IMR-90 (cell line): ENCODE measurements around the gene OSGIN1. TPM values are rescaled to one million over a fixed set of nuclear protein-coding genes. Genes with fewer than 3 reads are reported as not detected.

ENCODE experiments used
- ATAC-seq: fragments of 200-7000 bp; cut with Tn5 transposase; 2 replicates; pipeline ENCODE4 v1.9.1; 2020; ENCODE audit warnings: low read depth, mild to moderate bottlenecking, moderate library complexity
- BruUV-seq: library from RNA; stranded (reverse); fragments of 400-500 nt; replicated peaks from 2 replicates; lab custom pipeline; 2021; lab: Mats Ljungman, UMichigan
- CTCF ChIA-PET: fragments of 300-600 bp; formaldehyde crosslinking; extraction: SDS; loops from one replicate; lab custom pipeline; 2021; ENCODE audit warnings: antibody characterized with exemption; lab: Yijun Ruan, JAX
- POLR2A ChIA-PET: fragments of 300-600 bp; sonication (Branson Sonifier 250); formaldehyde crosslinking; loops from one replicate; lab custom pipeline; 2022; ENCODE audit warnings: antibody characterized with exemption; ENCODE audit not compliant: unreplicated experiment; lab: Charles Lee
- DNase-seq: peaks from one replicate; pipeline ENCODE4 v3.0.0; 2013
- H2AFZ ChIP-seq: replicated peaks from 2 replicates; pipeline ENCODE3; 2013; ENCODE audit warnings: low read length, mild to moderate bottlenecking; ENCODE audit not compliant: poor library complexity
- H2AK5ac ChIP-seq: 2 replicates; pipeline ENCODE4 v1.6.1; 2013; ENCODE audit warnings: low read depth, low read length, inconsistent platforms
- H2AK9ac ChIP-seq: replicated peaks from 2 replicates; pipeline ENCODE3; 2013; ENCODE audit warnings: mild to moderate bottlenecking, low read depth, low read length, moderate library complexity; ENCODE audit not compliant: poor library complexity
- H2BK120ac ChIP-seq: 2 replicates; pipeline ENCODE4 v1.6.1; 2013; ENCODE audit warnings: low read depth, low read length, inconsistent platforms
- H2BK15ac ChIP-seq: 3 replicates; pipeline ENCODE4 v1.6.1; 2013; ENCODE audit warnings: low read depth, low read length, inconsistent platforms
- H2BK20ac ChIP-seq: 2 replicates; pipeline ENCODE4 v1.6.1; 2013; ENCODE audit warnings: low read depth, mild to moderate bottlenecking, inconsistent platforms, low read length, moderate library complexity
- H2BK5ac ChIP-seq: 2 replicates; pipeline ENCODE4 v1.6.1; 2013; ENCODE audit warnings: mild to moderate bottlenecking, low read depth, low read length, inconsistent platforms; ENCODE audit not compliant: poor library complexity, severe bottlenecking
- H3K14ac ChIP-seq: replicated peaks from 2 replicates; pipeline ENCODE4 v1.6.1; 2013; ENCODE audit warnings: low read depth, low read length, inconsistent platforms
- H3K18ac ChIP-seq: 2 replicates; pipeline ENCODE4 v1.6.1; 2013; ENCODE audit warnings: low read depth, low read length, control low read depth
- H3K23ac ChIP-seq: 2 replicates; pipeline ENCODE4 v1.6.1; 2013; ENCODE audit warnings: low read depth, low read length, inconsistent platforms
- H3K27ac ChIP-seq: 2 replicates; pipeline ENCODE4 v1.5.1; 2013; ENCODE audit warnings: mild to moderate bottlenecking, control low read depth, low read length; ENCODE audit not compliant: insufficient read depth
- H3K27me3 ChIP-seq: 2 replicates; pipeline ENCODE4 v1.6.1; 2013; ENCODE audit warnings: low read length; ENCODE audit not compliant: control insufficient read depth, insufficient read depth
- H3K36me3 ChIP-seq: 2 replicates; pipeline ENCODE4 v1.6.1; 2013; ENCODE audit warnings: low read length, mixed read lengths; ENCODE audit not compliant: control insufficient read depth, insufficient read depth
- H3K4ac ChIP-seq: 2 replicates; pipeline ENCODE4 v1.6.1; 2013; ENCODE audit warnings: low read depth, low read length, inconsistent platforms
- H3K4me1 ChIP-seq: 2 replicates; pipeline ENCODE4 v1.6.1; 2013; ENCODE audit warnings: low read length, mixed read lengths; ENCODE audit not compliant: control insufficient read depth, insufficient read depth
- H3K4me2 ChIP-seq: 2 replicates; pipeline ENCODE4 v1.6.1; 2013; ENCODE audit warnings: low read depth, mild to moderate bottlenecking, control low read depth, low read length, moderate library complexity
- H3K4me3 ChIP-seq: 2 replicates; pipeline ENCODE4 v1.5.1; 2013; ENCODE audit warnings: low read depth, mild to moderate bottlenecking, control low read depth, low read length, moderate library complexity; ENCODE audit not compliant: insufficient read depth
- H3K56ac ChIP-seq: 2 replicates; pipeline ENCODE4 v1.6.1; 2013; ENCODE audit warnings: low read length, inconsistent platforms; ENCODE audit not compliant: insufficient read depth; ENCODE audit errors: extremely low read depth
- H3K79me1 ChIP-seq, 2 experiments: 2 replicates each; pipeline ENCODE4 v1.6.1; 2013; ENCODE audit warnings: low read length in 2 of 2, inconsistent platforms in 1 of 2, low read depth in 1 of 2
- H3K9ac ChIP-seq: 2 replicates; pipeline ENCODE4 v1.6.1; 2013; ENCODE audit warnings: low read depth, low read length, control low read depth
- H3K9me1 ChIP-seq: 2 replicates; pipeline ENCODE4 v1.6.1; 2013; ENCODE audit warnings: low read length, inconsistent platforms; ENCODE audit not compliant: insufficient read depth
- H3K9me3 ChIP-seq: 2 replicates; pipeline ENCODE4 v1.6.1; 2013; ENCODE audit warnings: low read length; ENCODE audit not compliant: control insufficient read depth, insufficient read depth
- H4K20me1 ChIP-seq: 2 replicates; pipeline ENCODE4 v1.6.1; 2013; ENCODE audit warnings: low read length, inconsistent platforms; ENCODE audit not compliant: insufficient read depth
- H4K5ac ChIP-seq: 2 replicates; pipeline ENCODE4 v1.6.1; 2013; ENCODE audit warnings: mild to moderate bottlenecking, low read depth, low read length, control low read depth
- H4K8ac ChIP-seq, 2 experiments: 2 replicates each; pipeline ENCODE4 v1.6.1; 2013; ENCODE audit warnings: low read depth in 2 of 2, low read length in 2 of 2, control low read depth in 1 of 2, inconsistent platforms in 1 of 2
- H4K91ac ChIP-seq: 2 replicates; pipeline ENCODE4 v1.6.1; 2013; ENCODE audit warnings: low read depth, low read length, inconsistent platforms; ENCODE audit not compliant: insufficient read depth
- BHLHE40 ChIP-seq: fragments of 150-350 bp; IDR thresholded peaks from 2 replicates; pipeline ENCODE4 v1.6.1; 2016; ENCODE audit warnings: mild to moderate bottlenecking, low read depth, low read length
- CEBPB ChIP-seq: IDR thresholded peaks from 2 replicates; pipeline ENCODE4 v1.6.1; 2012; ENCODE audit warnings: low read depth, low read length, improper control_type of control experiment
- CHD1 ChIP-seq: IDR thresholded peaks from 2 replicates; pipeline ENCODE4 v1.6.1; 2012; ENCODE audit warnings: low read depth, low read length, improper control_type of control experiment
- CTCF ChIP-seq: conservative IDR thresholded peaks from 2 replicates; pipeline ENCODE4 v1.5.1; 2012; ENCODE audit warnings: mild to moderate bottlenecking, low read depth, low read length, improper control_type of control experiment
- FOS ChIP-seq: fragments of 150-350 bp; IDR thresholded peaks from 2 replicates; pipeline ENCODE4 v1.6.1; 2016; ENCODE audit warnings: low read depth, low read length
- MAFK ChIP-seq: IDR thresholded peaks from 2 replicates; pipeline ENCODE4 v1.6.1; 2012; ENCODE audit warnings: low read depth, low read length, improper control_type of control experiment
- MAZ ChIP-seq: IDR thresholded peaks from 2 replicates; pipeline ENCODE4 v1.6.1; 2012; ENCODE audit warnings: low read depth, mild to moderate bottlenecking, low read length, improper control_type of control experiment, moderate library complexity, borderline replicate concordance
- MXI1 ChIP-seq: IDR thresholded peaks from 2 replicates; pipeline ENCODE4 v1.6.1; 2012; ENCODE audit warnings: low read depth, mild to moderate bottlenecking, low read length, moderate library complexity, borderline replicate concordance
- POLR2A ChIP-seq: IDR thresholded peaks from 2 replicates; pipeline ENCODE4 v1.6.1; 2012; ENCODE audit warnings: mild to moderate bottlenecking, low read depth, low read length
- RAD21 ChIP-seq: IDR thresholded peaks from 2 replicates; pipeline ENCODE4 v1.6.1; 2012; ENCODE audit warnings: low read length, improper control_type of control experiment
- RFX5 ChIP-seq: IDR thresholded peaks from 2 replicates; pipeline ENCODE4 v1.8.0; 2012; ENCODE audit warnings: low read depth, mild to moderate bottlenecking, low read length, moderate library complexity
- SMC3 ChIP-seq: fragments of 150-350 bp; IDR thresholded peaks from 2 replicates; pipeline ENCODE4 v1.6.1; 2016; ENCODE audit warnings: low read depth, mild to moderate bottlenecking, antibody characterized with exemption, low read length, moderate library complexity
- USF2 ChIP-seq: fragments of 150-350 bp; IDR thresholded peaks from 2 replicates; pipeline ENCODE4 v1.6.1; 2017; ENCODE audit warnings: mild to moderate bottlenecking, antibody characterized with exemption, low read length, low read depth
- WGBS, 2 experiments: methylation state at CpG; one replicate each; pipeline versions ENCODE4 v1.1.5 to v1.1.7; 2013; ENCODE audit warnings: missing lambda C conversion rate in 2 of 2; ENCODE audit not compliant: insufficient read length in 1 of 2; ENCODE audit errors: extremely low coverage in 2 of 2; 5-methylcytosine and 5-hydroxymethylcytosine counted together
- dilution Hi-C: fragments of 300-500 bp; cut with HindIII; formaldehyde crosslinking; loops from one replicate; pipeline ENCODE4 v1.14.3; 2018; ENCODE audit warnings: low sequenced_read_pairs; ENCODE audit not compliant: unreplicated experiment
- in situ Hi-C: fragments of 300-500 bp; cut with MboI; formaldehyde crosslinking; loops from 3 replicates; pipeline ENCODE4 v1.14.3; 2019; ENCODE audit warnings: low sequenced_read_pairs, inconsistent platforms, mixed read lengths
- intact Hi-C: fragments of 100-400 bp; cut with micrococcal nuclease; formaldehyde crosslinking; loops from 2 replicates; pipeline ENCODE4 v1.10.0; 2022
- polyA plus RNA-seq, 3 experiments: library from polyadenylated mRNA; depleted of rRNA; stranded (reverse); fragments of >200 nt; gene quantifications; 2 replicates each; pipeline ENCODE4 v1.2.3, GENCODE V29; 2012; ENCODE audit warnings: low replicate concordance in 1 of 3
- total RNA-seq: library from RNA; depleted of rRNA; stranded (reverse); fragments of >200 nt; gene quantifications from 2 replicates; pipeline ENCODE4 v1.2.3, GENCODE V29; 2012

The OSGIN1 gene
- total and polyA plus RNA-seq, 2 of the 4 experiments (the other 2 are of a cell fraction), result 0.90 to 6.4 TPM

GRCh38 chr16:83981799-83982198 lies 28.8 kb downstream of the OSGIN1 start:
- H3K18ac ChIP-seq, result no peak overlapping the region
- no peak overlapping the region for H3K56ac ChIP-seq
- H2BK120ac ChIP-seq, result no peak overlapping the region
- H3K36me3 ChIP-seq, result no peaks in the 10 kb centered on the region
- WGBS, 2 experiments, result 83% methylated on average over 4 of the region's 8 CpGs; no CpG with 5 or more reads in 1 of the 2 experiments
- H4K5ac ChIP-seq, result no peak overlapping the region
- no peak overlapping the region for H4K91ac ChIP-seq
- H3K27me3 ChIP-seq, result peaks cover 20% of the 10 kb centered on the region
- DNase-seq (no peak), ATAC-seq (no peak)
- no TSS peak for BruUV-seq
- no peaks in the 10 kb centered on the region for H4K20me1 ChIP-seq
- intact Hi-C loops (no loop called here), dilution Hi-C loops (no loop called here), in situ Hi-C loops (no loop called here)
- H2BK20ac ChIP-seq, result no peak overlapping the region
- no peak overlapping the region for H3K27ac ChIP-seq
- no peak overlapping the region for H2BK5ac ChIP-seq
- no peak overlapping the region for H3K23ac ChIP-seq
- no peaks in the 10 kb centered on the region for H3K9me1 ChIP-seq
- H2AK9ac ChIP-seq, result no peak overlapping the region
- H3K4me2 ChIP-seq, result no peak overlapping the region
- H3K14ac ChIP-seq, result no peak overlapping the region
- peaks cover 14% of the 10 kb centered on the region for H3K9me3 ChIP-seq
- no peaks in the 10 kb centered on the region for H3K4me1 ChIP-seq
- H3K4me3 ChIP-seq, result no peak overlapping the region
- H2AFZ ChIP-seq, result no peak overlapping the region
- TF ChIP-seq CEBPB (no peak), BHLHE40 (no peak), RFX5 (no peak), MAZ (no peak), RAD21 (no peak), MXI1 (no peak), FOS (no peak), CHD1 (no peak), MAFK (no peak), SMC3 (no peak), USF2 (no peak), CTCF (no peak), POLR2A (no peak)
- H3K79me1 ChIP-seq, result no peaks in the 10 kb centered on the region
- H3K9ac ChIP-seq, result no peak overlapping the region
- POLR2A ChIA-PET, result no interaction called here
- no peak overlapping the region for H2AK5ac ChIP-seq
- no peak overlapping the region for H2BK15ac ChIP-seq
- no peak overlapping the region for H4K8ac ChIP-seq
- H3K4ac ChIP-seq, result no peak overlapping the region
- CTCF ChIA-PET, result no interaction called here
